ENCODE data around the gene RBM47. TPM values are rescaled to one million over a fixed set of nuclear protein-coding genes. Genes with fewer than 3 reads are reported as not detected.

Gene RBM47
- polyA plus RNA-seq, 1 donor from 2014 or later, result 1.7 TPM

GRCh38 chr4:40645586-40645985, 15.9 kb upstream of the RBM47 start:
- Histone ChIP-seq H3K27me3 (ENCODE audit: insufficient read depth, low read depth, low read length) (no peaks in the 10 kb centered on the region), H3K9ac (ENCODE audit: low read length) (no peak overlapping the region)

GRCh38 chr4:40632080-40632479, 2.4 kb upstream of the RBM47 start:
- Histone ChIP-seq H3K27ac (ENCODE audit: low read length) (no peak overlapping the region), H3K79me2 (replicated peaks; ENCODE audit: insufficient read depth, low read length) (no peaks in the 10 kb centered on the region), H2AFZ (ENCODE audit: low read depth, low read length) (no peak overlapping the region), H3K36me3 (ENCODE audit: insufficient read depth, low read length) (no peaks in the 10 kb centered on the region), H3K9me2 (ENCODE audit: insufficient read depth, low read length) (no peaks in the 10 kb centered on the region), H3K9ac (ENCODE audit: low read length) (no peak overlapping the region), H3K4me2 (ENCODE audit: low read length) (no peak overlapping the region), H3F3A (ENCODE audit: insufficient read depth, low read length, poor library complexity, severe bottlenecking) (no peaks in the 10 kb centered on the region), H3K27me3 (ENCODE audit: insufficient read depth, low read depth, low read length) (peaks cover 37% of the 10 kb centered on the region), H4K20me1 (ENCODE audit: insufficient read depth) (no peaks in the 10 kb centered on the region), H3K9me3 (ENCODE audit: low read length) (no peaks in the 10 kb centered on the region), H3K4me3 (ENCODE audit: low read length) (no peak overlapping the region)
- TF ChIP-seq, protein P1, sequence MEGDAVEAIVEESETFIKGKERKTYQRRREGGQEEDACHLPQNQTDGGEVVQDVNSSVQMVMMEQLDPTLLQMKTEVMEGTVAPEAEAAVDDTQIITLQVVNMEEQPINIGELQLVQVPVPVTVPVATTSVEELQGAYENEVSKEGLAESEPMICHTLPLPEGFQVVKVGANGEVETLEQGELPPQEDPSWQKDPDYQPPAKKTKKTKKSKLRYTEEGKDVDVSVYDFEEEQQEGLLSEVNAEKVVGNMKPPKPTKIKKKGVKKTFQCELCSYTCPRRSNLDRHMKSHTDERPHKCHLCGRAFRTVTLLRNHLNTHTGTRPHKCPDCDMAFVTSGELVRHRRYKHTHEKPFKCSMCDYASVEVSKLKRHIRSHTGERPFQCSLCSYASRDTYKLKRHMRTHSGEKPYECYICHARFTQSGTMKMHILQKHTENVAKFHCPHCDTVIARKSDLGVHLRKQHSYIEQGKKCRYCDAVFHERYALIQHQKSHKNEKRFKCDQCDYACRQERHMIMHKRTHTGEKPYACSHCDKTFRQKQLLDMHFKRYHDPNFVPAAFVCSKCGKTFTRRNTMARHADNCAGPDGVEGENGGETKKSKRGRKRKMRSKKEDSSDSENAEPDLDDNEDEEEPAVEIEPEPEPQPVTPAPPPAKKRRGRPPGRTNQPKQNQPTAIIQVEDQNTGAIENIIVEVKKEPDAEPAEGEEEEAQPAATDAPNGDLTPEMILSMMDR (IDR thresholded peaks at IDR 0.05; ENCODE audit: poor library complexity, severe bottlenecking), result no peak
- TF ChIP-seq REST (IDR thresholded peaks at IDR 0.05; ENCODE audit: borderline replicate concordance) (no peak), POLR2AphosphoS5 (IDR thresholded peaks at IDR 0.05) (no peak), EZH2 (IDR thresholded peaks at IDR 0.05; ENCODE audit: borderline replicate concordance, insufficient read depth, low read length, poor library complexity, severe bottlenecking) (no peak), RAD21 (conservative IDR thresholded peaks at IDR 0.05) (no peak), SMC3 (conservative IDR thresholded peaks at IDR 0.05; ENCODE audit: poor library complexity) (no peak), MXI1 (conservative IDR thresholded peaks at IDR 0.05; ENCODE audit: poor library complexity, severe bottlenecking) (no peak), EP300 (conservative IDR thresholded peaks at IDR 0.05; ENCODE audit: poor library complexity, severe bottlenecking) (no peak), TAF1 (IDR thresholded peaks at IDR 0.05; ENCODE audit: low read depth) (no peak)

More at GRCh38 chr4:40645586-40645985, 15.9 kb upstream of the RBM47 start:
- Histone ChIP-seq H3K9me2 (ENCODE audit: insufficient read depth, low read length) (no peaks in the 10 kb centered on the region), H3K4me3 (ENCODE audit: low read length) (no peak overlapping the region), H4K20me1 (ENCODE audit: insufficient read depth) (no peaks in the 10 kb centered on the region), H3K79me2 (replicated peaks; ENCODE audit: insufficient read depth, low read length) (no peaks in the 10 kb centered on the region), H3K36me3 (ENCODE audit: insufficient read depth, low read length) (no peaks in the 10 kb centered on the region), H3K4me2 (ENCODE audit: low read length) (no peak overlapping the region), H2AFZ (ENCODE audit: low read depth, low read length) (no peak overlapping the region), H3F3A (ENCODE audit: insufficient read depth, low read length, poor library complexity, severe bottlenecking) (no peaks in the 10 kb centered on the region), H3K9me3 (ENCODE audit: low read length) (no peaks in the 10 kb centered on the region), H3K27ac (ENCODE audit: low read length) (no peak overlapping the region)
- TF ChIP-seq REST (IDR thresholded peaks at IDR 0.05; ENCODE audit: borderline replicate concordance), result no peak

Measured in neural cell (in vitro differentiated cells).